Stimulated activated CD8-positive, alpha-beta memory T cell treated with anti-CD3 and anti-CD28 coated beads, Interleukin-4, amount 100 ng/mL, for 24 hours (primary cell): ENCODE data around the gene METAP1D.
"Not testable (repeated sequence)": the region's sequence is repeated elsewhere in the genome, so short reads cannot be mapped to it uniquely, and the experiment has no call there.

Experiments used
- DNase-seq: peaks from one replicate; pipeline ENCODE4 v3.0.0-alpha.2; 2020; ENCODE audit warnings: low read depth

The METAP1D gene

DNA sequence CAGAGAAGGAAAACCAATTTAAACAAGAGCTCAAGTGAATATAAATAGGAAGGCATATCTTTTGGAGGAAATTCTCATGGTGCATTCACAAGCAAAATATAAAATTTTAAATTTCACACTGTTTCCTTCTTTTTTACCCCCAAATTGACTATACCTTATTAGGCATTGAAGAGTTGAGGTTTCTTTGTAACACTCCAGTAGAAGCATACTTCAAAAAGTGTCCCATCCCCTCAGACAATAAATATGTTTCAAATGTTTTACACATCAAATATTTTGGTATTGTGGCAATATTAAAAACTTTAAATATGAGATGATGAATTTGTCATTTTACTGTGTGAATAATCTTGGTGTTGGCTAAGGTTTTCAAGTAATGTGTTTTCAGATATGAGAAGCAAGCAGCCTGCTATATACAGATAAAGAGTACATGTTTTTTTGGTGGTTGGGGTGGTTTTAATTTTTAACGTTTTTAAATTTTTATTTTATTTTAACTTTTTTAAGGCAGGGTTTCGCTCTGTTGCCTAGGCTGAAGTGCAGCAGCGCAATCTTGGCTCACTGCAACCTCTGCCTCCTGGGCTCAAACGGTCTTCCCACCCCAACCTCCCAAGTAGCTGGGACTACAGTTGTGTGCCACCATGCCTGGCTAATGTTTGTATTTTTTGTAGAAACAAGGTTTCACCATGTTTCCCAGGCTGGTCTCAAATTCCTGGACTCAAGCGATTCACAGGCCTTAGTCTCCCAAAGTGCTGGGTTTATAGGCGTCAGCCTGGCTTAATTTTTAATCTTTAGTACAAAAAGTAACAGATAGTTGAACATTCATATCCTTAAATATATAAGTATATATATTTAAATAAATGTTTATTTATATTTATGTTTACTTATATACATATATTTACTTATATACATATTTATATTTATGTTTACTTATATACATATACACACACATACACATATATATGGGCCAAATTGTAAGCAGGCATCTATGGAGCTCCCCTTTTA is 49.1 kb downstream of the METAP1D start:
- DNase-seq, result no peak

DNA sequence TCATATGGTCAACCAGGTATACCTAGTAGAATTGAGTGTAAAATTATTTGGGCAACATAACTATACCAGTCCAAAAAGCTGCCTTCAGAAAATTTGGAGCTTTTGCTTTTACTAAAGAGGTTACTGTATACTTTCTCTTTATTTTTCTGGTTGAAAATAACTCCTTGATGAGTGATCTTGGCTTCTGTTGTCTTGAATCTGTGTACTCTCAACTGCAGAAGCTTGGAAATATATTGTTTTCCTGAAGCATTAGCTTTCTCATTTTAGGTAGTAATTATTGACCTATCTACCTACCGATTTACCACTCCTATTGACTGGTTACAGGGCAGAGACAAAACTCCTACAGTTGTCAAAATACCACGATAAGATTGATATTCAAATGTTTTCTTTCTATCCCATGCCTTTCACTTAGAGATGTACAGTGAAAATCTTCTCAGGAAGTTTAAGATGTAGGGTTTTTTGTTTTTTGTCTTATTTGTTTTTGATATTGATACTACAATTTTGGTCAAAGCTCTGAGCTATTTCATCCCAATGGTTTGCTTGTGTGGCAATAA is 49.9 kb downstream of the METAP1D start:
- no peak for DNase-seq

DNA sequence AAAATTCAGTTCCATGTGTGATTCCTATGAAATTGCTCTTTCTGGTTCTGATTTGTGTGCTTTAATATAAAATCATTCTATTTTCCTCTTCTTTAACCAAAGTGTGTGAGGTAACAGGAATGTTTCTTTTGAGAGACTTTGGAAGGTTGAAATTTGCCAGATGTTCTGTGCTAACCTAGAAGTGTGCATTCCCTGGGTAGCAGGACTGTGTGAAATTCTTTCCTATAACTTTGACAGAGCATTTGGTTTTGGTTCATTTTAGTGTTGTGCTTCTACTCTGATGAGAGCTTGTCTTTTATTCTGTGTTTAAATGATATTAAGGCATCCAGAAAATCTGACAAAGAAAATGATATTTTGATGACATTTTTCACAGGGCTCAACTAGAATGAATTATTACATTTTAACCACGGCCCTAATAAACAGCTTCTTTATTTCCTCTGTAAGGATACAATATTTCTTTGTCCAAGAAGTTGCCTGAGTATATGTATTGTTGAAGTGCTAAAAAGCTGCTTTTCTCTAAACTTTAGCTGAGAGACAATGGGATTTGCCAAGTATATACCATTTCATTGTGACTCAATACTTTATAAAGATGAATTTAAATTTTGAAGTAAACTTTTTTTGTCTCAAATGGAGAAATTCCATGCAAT is 50.8 kb downstream of the METAP1D start:
- no peak for DNase-seq

DNA sequence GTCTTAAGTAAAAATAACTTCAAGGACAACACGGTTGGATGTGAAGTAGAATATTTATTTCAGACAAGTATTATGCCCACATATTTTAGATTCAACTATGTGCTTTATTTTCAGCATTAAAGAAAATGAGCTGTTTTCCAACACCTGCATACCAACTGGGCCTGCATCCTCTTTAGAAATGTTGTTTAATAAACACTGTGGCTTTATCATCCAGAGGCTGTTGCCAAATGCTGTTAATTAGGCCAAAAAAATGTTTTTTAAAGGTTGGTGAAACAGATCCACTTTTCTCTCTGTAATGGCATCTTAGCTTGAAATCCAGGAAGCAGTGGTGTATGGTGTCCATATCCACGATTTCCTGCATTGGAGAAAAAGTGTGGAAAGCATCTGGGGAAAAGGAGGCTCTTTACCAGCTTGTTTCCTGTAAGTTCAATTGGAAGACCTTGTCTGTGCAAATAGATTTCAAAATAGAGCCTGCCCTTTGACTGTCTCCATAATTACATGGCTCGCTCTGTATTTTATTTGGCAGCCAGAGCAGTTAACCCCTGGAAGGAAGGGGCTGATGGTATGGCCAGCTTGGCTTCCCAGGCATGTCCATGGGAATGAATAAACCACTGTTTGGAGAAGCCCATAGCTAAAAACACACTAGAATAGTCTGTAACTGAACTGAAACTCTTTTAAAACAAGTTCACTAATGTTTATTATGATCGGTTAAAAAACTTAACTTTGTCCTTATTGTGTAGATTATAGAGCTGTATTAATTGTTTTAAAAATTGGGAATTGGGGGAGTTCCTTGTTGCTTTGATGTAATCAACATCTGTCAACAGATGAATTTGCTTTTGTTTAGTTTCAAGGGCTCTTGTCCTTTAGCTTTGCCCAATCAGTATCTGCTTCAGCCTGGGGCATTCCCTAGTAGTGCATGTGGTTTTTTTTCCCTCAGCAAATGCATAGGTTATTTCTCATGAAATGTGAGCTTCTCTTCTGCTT is 52.5 kb downstream of the METAP1D start:
- DNase-seq, result no peak

DNA sequence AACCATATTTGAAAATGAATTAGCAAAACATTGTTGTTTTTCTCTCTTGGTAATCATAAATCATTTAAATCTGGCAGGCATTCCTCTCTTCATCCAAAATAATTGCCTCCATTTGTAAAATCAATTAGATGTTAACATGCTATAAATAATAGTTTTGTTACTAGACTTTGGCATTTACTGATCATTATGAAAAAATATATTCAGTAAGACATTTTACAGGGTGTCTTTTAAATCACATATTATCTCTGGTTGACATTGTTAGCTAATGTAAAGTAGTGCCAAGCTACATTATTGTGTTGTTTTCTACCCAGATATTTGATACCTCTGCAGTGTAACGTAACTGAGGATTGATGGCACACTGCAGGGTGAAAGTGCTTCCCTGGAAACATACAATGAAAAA is 53.7 kb downstream of the METAP1D start:
- no peak for DNase-seq

DNA sequence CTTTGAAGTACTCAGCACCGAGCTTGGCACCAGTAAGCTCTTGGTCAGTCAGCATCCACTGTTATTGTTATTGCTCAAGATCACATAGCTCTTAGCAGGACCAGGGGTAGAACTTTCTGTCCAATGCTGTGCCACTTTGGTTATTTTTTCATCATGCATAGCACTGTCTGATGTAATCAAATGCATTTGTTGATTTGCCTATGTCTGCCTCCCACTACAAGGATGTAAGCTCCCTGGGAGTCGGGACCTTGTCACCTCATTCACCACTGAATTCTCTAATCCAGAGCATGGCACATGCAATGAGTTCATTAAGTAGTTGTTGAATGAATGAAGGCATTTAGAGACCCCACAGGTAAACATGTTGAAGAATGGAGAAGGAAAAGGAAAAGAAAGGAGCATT is 56.5 kb downstream of the METAP1D start:
- no peak for DNase-seq

DNA sequence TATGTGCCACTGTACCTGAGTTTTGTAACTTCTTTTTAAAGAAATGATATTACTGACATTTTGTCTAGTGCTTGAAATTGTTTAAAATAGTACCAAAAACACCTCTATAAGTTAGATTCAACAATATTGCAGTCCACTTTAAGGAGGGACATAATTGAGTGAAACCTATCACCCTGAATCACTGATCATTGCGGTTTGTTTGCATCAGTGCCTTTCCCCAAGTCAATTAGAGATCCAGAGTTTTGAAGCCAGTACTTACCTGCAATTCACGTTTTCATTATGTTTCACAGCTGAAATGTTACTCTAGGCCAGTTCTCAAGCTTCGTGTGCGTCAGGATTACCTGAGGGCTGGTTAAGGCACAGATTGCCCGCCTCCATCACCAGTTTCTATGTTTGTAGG is 58.9 kb downstream of the METAP1D start:
- DNase-seq, result no peak

DNA sequence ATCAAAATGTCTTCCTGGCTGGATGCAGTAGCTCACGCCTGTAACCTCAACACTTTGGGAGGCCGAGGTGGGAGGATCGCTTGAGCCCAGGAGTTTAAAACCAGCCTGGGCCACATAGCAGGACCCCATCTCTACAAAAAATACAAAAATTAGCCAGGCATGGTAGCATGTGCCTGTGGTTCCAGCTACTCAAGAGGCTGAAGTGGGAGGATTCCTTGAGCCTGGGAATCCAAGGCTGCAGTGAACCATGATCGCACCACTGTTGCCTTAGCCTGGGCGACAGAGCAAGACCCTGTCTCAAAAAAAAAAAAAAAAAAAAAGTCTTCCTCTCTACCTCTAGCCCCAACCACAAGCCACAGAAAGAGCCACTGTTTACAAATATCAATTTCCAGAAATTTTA is 60.4 kb downstream of the METAP1D start:
- not testable (repeated sequence) for DNase-seq

DNA sequence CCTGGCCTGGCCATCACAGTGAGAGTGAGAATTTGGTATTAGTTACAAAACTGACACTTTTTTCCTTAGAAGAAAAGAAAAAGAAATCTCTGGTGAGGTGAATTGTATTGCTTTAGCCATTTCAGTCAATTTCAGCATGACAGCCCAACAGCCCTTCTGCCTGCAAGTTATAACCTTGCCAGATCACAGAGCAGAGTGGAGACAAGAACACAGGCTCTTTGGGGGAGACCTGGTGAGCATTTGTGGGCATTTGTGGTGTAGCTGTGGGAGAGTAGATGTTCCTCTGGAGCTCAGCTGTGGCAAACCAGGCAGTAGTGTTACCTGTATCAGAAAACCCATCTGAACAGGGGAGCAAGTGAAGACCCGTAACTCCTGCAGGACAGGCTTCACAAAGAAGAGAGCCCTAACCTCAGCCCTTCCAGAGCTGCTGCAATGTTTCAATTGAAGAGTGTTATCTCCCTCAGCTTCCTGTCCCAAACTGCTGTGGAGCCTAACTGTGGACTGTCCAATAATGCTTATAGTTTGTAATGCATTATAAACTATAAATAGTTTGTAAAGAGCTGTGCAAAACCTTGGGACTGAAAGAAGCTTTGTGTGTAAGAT is 62.8 kb downstream of the METAP1D start:
- no peak for DNase-seq

DNA sequence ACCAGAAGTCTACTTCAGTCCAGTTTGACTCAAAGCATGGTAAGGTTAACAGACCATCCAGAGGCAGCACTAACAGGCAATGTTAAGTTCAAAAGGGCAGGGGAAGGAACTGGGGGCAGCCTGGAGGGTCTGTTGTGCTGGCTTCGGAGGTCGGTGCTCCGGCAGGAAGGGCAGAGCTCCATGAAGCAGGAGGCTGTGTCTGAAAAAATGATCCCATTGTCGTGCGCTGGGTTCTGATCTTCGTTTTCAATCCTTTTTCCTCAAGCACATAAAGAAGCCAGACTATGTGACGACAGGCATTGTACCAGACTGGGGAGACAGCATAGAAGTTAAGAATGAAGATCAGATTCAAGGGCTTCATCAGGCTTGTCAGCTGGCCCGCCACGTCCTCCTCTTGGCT is 63.7 kb downstream of the METAP1D start:
- no peak for DNase-seq

DNA sequence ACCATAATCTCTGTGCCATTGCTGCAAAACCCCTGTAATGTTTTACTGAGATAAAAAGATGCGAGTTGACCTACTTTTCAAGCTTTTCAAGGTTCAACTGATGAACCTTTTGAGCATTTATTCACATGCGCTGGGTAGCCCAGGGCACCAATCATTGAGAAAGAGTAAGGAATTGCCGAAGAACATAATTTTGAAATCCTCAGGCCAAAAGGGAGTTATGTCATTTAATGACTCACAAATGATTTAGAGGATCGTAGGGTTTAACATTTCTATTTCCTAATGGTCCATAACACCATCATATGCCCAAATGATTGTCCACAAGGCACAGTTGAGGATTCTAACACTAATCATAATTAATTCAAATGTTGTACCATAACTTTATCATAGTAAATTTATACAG is 65.4 kb downstream of the METAP1D start:
- DNase-seq, result no peak

DNA sequence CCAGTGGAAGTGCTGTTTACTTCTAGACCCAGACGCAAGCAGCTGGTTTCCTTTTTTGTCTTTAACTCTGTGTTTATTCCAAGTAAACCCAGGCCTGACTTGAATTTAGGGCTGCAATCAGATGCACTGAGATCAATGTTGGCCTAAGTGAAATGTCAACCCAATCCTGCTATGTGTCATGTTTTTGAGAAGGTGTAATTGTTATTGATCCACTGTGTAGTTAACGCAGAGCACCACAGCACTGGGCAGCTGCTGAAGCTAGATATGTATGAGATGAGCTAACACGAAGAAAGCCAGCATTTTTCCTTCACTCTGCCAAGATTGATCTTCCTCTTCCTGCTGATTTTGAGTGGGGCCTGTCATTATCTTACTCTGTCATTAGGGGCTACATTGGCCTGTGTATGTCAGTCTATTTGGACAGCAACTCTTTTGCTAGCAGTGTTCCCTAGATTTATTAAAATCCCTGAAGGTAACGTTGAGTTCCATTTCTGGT is 66.7 kb downstream of the METAP1D start:
- no peak for DNase-seq

DNA sequence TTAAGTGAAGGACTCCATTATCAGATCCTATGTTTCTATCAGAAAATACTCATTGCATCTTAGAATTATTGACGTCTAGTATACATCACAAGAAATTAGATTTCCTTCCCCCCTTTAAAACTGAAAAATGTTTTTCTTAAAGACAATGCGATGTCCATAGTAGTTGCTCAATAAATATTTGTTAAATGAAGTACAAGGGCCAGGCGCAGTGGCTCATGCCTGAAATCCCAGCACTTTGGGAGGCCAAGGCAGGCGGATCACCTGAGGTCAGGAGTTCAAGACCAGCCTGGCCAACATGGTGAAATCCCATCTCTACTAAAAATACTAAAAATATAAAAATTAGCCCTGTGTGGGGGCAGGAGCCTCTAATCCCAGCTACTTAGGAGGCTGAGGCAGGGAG is 68.2 kb downstream of the METAP1D start:
- DNase-seq, result not testable (repeated sequence)

DNA sequence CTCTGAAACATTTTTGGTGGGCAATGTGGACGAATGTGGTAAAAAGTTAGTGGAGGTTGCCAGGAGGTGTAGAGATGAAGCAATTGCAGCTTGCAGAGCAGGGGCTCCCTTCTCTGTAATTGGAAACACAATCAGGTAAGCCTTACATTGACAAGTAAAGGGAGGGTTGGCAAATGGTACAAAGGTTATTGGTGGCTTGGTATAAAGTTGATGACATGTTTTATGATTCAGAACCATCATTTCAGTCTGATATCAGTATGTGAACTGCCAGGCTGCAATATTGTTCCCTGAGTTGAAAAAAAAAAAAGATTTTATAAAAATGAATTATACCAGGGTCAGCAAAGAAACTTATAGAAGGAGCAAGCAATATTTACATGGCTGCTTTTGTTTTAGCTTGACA is 71.2 kb downstream of the METAP1D start:
- DNase-seq, result no peak

DNA sequence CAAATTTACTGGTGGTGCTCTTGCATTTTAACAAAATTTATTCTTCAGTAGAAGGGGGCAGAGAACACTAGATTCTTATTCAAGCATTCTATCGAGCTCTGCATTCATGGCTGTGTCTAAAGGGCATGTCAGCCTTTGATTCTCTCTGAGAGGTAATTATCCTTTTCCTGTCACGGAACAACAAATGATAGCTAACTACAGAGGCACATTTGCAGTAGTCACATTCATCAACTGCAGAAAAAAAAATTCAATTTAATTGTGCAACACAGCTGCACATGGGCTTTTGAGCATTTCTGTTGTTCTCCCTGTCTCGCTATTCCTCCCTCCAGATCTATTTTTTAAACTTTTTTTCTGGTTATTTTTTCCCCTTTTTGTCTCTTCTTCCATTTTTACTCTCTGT is 72.5 kb downstream of the METAP1D start:
- no peak for DNase-seq

DNA sequence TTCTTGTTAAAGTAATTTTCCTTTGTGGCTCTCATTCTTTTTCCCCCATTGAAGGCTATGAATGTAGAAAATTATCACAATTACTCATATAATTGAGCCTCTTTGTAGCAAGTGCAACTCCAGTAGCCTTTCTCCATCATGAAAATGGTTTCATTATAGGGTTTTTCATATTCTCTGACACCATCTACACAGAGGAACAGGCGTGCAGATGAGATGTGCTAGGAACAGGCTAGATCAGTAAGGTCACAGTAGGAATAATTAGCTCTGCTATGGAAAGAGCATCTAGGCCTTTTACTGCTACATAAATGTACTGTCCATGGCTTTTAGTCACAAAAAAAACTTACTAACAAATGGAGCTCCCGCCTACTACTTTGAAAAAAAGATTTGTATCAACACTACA is 73.0 kb downstream of the METAP1D start:
- no peak for DNase-seq

DNA sequence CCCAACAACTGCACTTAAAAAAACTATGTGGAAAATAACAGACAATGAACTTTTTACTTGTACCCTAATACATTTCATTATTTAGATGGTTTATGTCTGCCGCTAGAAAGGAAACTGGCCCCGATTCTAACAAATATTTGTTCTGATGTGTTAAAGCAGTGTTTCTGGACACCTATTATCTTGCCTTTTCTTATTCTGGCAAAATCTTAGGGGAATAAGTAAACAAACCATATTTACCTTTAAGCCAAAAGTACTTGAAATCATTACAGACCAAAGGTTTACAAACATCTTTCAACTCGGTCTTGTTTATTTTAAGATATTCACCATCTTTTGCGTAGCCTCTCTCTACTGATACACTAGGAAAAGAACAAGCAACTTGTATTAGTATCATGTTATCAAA is 73.8 kb downstream of the METAP1D start:
- DNase-seq, result no peak

DNA sequence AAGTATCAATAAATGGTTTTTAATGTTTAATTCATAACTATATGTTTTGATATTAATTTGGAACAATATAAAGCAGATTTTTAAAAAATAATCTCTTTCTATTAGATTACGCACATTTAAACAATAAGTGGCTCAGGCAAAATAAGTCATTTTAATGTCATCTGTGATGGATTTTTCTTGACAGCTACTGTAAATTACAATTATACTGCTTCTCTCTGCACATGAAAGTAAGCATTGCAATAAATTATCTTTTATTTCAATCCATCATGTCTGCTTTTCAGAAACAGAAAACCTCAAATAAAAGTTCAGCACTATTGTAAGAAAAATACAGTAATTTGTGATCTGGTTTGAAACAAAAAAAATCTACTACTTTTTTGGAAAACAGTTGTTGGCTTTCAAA is 74.5 kb downstream of the METAP1D start:
- DNase-seq, result no peak

DNA sequence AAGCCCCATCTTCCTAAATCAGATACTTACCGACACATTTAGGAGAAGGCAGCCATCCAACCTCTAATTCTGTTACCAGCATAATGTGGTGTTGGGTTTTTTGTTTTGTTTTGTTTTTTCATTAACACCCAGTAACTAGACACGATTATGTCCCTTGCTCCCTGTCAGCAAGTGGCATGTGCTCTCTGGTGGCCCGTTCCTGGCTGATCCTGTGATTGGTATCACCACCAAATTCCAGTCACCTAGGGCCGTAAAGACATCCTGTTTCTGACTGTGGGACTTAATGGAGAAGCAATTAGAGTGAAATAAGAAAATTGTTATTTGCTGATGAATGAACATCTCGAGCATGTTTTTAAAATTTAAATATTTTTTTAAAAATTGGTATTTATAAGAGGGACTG is 79.7 kb downstream of the METAP1D start:
- no peak for DNase-seq

DNA sequence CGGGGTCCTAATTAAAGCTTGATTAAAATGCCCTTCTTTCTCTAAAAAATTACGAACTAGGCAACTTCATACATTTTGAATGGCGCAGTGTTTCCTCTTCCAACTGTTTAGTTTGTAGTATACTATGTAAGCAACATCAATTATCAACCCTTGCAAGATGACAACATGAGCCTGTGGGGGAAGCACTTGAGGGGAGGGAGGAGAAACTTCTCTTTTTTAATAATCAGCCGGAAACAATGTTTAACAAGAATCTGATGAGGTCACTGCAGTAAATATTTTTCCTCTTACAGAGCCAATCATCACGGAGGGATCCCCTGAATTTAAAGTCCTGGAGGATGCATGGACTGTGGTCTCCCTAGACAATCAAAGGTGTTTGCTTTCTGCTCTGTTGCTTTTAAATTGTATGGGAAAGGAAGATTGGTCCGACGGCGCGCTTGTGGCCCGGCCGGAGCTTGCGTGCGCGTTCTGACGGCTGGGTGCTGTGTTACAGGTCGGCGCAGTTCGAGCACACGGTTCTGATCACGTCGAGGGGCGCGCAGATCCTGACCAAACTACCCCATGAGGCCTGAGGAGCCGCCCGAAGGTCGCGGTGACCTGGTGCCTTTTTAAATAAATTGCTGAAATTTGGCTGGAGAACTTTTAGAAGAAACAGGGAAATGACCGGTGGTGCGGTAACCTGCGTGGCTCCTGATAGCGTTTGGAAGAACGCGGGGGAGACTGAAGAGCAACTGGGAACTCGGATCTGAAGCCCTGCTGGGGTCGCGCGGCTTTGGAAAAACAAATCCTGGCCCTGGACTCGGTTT is 80.3 kb downstream of the METAP1D start:
- no peak for DNase-seq
